ENCODE measurements around the gene CREB5. TPM values are rescaled to one million over a fixed set of nuclear protein-coding genes. Genes with fewer than 3 reads are reported as not detected.

CREB5 gene
- total RNA-seq, 1 experiment from 2014 or later, result 2.1 TPM

GRCh38 chr7:28509251-28510025 lies 97.1 kb downstream of the CREB5 start:
- no peak overlapping the region for H3K27ac ChIP-seq
- no peaks in the 10 kb centered on the region for H3K36me3 ChIP-seq (ENCODE audit: low read depth)
- TF ChIP-seq, protein P1, sequence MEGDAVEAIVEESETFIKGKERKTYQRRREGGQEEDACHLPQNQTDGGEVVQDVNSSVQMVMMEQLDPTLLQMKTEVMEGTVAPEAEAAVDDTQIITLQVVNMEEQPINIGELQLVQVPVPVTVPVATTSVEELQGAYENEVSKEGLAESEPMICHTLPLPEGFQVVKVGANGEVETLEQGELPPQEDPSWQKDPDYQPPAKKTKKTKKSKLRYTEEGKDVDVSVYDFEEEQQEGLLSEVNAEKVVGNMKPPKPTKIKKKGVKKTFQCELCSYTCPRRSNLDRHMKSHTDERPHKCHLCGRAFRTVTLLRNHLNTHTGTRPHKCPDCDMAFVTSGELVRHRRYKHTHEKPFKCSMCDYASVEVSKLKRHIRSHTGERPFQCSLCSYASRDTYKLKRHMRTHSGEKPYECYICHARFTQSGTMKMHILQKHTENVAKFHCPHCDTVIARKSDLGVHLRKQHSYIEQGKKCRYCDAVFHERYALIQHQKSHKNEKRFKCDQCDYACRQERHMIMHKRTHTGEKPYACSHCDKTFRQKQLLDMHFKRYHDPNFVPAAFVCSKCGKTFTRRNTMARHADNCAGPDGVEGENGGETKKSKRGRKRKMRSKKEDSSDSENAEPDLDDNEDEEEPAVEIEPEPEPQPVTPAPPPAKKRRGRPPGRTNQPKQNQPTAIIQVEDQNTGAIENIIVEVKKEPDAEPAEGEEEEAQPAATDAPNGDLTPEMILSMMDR (conservative IDR thresholded peaks at IDR 0.05), result no peak
- TF ChIP-seq EZH2 (IDR thresholded peaks at IDR 0.05; ENCODE audit: low read depth), result no peak
- intact Hi-C loops (cut with micrococcal nuclease; ENCODE audit: unreplicated experiment), result loop anchor here (10.0 kb wide), 1 partner anchor 115 kb away; no protein-coding TSS in a partner anchor
- no peaks in the 10 kb centered on the region for H4K20me1 ChIP-seq (ENCODE audit: insufficient read depth)
- no peak overlapping the region for H3K4me3 ChIP-seq
- H3K9me3 ChIP-seq (ENCODE audit: insufficient read depth, low read depth), result no peaks in the 10 kb centered on the region
- DNase-seq, result no peak
- no peaks in the 10 kb centered on the region for H3F3A ChIP-seq (ENCODE audit: insufficient read depth, low read depth)
- H3K9me2 ChIP-seq (ENCODE audit: insufficient read depth), result no peaks in the 10 kb centered on the region
- POLR2A ChIA-PET (ENCODE audit: unreplicated experiment), result no interaction called here
- no peaks in the 10 kb centered on the region for H3K4me1 ChIP-seq (replicated peaks; ENCODE audit: insufficient read depth)
- no TSS peak for BruUV-seq (replicated peaks)
- no peaks in the 10 kb centered on the region for H3K79me2 ChIP-seq (ENCODE audit: low read depth)
- CTCF ChIA-PET, result no interaction called here
- no peaks in the 10 kb centered on the region for H3K27me3 ChIP-seq (ENCODE audit: insufficient read depth, low read depth)
- H2AFZ ChIP-seq, result no peak overlapping the region
- no peak overlapping the region for H3K4me2 ChIP-seq

DNA sequence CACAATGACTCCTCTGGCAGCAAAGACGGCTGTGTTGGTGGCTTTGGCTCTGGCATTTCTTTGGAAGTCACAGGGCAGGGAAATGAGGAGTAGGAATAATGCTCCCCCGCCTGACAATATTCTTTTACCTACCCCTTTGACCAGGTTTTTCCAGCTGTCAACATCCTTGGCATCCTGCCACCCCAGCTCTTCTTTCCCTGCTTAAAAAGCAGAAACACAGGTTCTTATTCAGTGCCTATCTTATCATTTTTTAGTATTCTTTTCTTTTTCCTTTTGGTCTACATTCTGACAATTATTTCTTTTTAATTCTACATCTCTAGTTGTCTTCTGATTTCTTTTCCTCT lies 97.7 kb downstream of the CREB5 start:
- H3K4me3 ChIP-seq, result no peak overlapping the region
- H3F3A ChIP-seq (ENCODE audit: insufficient read depth, low read depth), result no peaks in the 10 kb centered on the region
- H3K27ac ChIP-seq, result no peak overlapping the region
- no TSS peak for BruUV-seq (replicated peaks)
- no peak overlapping the region for H3K4me2 ChIP-seq
- intact Hi-C loops (cut with micrococcal nuclease; ENCODE audit: unreplicated experiment), result no loop called here
- TF ChIP-seq, protein P1 (conservative IDR thresholded peaks at IDR 0.05), result no peak
- no peak for TF ChIP-seq EZH2 (IDR thresholded peaks at IDR 0.05; ENCODE audit: low read depth)
- H3K4me1 ChIP-seq (replicated peaks; ENCODE audit: insufficient read depth), result no peaks in the 10 kb centered on the region
- H3K36me3 ChIP-seq (ENCODE audit: low read depth), result no peaks in the 10 kb centered on the region
- H3K27me3 ChIP-seq (ENCODE audit: insufficient read depth, low read depth), result no peaks in the 10 kb centered on the region
- H3K9me2 ChIP-seq (ENCODE audit: insufficient read depth), result no peaks in the 10 kb centered on the region
- no peaks in the 10 kb centered on the region for H3K79me2 ChIP-seq (ENCODE audit: low read depth)
- ChIA-PET POLR2A (ENCODE audit: unreplicated experiment) (no interaction called here), CTCF (no interaction called here)
- no peak overlapping the region for H2AFZ ChIP-seq
- no peak for DNase-seq
- no peaks in the 10 kb centered on the region for H4K20me1 ChIP-seq (ENCODE audit: insufficient read depth)
- no peaks in the 10 kb centered on the region for H3K9me3 ChIP-seq (ENCODE audit: insufficient read depth, low read depth)

- Histone ChIP-seq H3K4me3 (no peak overlapping the region), H2AFZ (no peak overlapping the region), H3K4me2 (no peak overlapping the region), H3K9me2 (ENCODE audit: insufficient read depth) (no peaks in the 10 kb centered on the region), H4K20me1 (ENCODE audit: insufficient read depth) (no peaks in the 10 kb centered on the region), H3K79me2 (ENCODE audit: low read depth) (no peaks in the 10 kb centered on the region), H3K4me1 (replicated peaks; ENCODE audit: insufficient read depth) (no peaks in the 10 kb centered on the region), H3K36me3 (ENCODE audit: low read depth) (no peaks in the 10 kb centered on the region), H3K27ac (no peak overlapping the region), H3K9me3 (ENCODE audit: insufficient read depth, low read depth) (no peaks in the 10 kb centered on the region), H3F3A (ENCODE audit: insufficient read depth, low read depth) (no peaks in the 10 kb centered on the region), H3K27me3 (ENCODE audit: insufficient read depth, low read depth) (peaks cover 4% of the 10 kb centered on the region; the same call in 1 of the 2 replicates)
- TF ChIP-seq, protein P1 (conservative IDR thresholded peaks at IDR 0.05), result no peak
- TF ChIP-seq EZH2 (IDR thresholded peaks at IDR 0.05; ENCODE audit: low read depth), result no peak
- ChIA-PET CTCF (no interaction called here), POLR2A (ENCODE audit: unreplicated experiment) (no interaction called here)
- BruUV-seq (replicated peaks), result no TSS peak
- intact Hi-C loops (cut with micrococcal nuclease; ENCODE audit: unreplicated experiment), result no loop called here
- DNase-seq, result no peak
Observed at GRCh38 chr7:28512668-28513440, 100.5 kb downstream of the CREB5 start.
